Measurements from ENCODE around the gene VKORC1.

VKORC1 gene

GRCh38 chr16:31135535-31136286 is 41.1 kb upstream of the VKORC1 start, which contains the start of gene PRSS8:
Gene PRSS8, minus strand, starts transcription at chr16:31135727. Its CDS starts 229 bp downstream, at chr16:31135498.
- no peak for DNase-seq (ENCODE audit: insufficient read length)
- FAIRE-seq = no peak
- TF ChIP-seq TAF1 (IDR thresholded peaks at IDR 0.05; ENCODE audit: borderline replicate concordance, low read depth, low read length) (no peak), POLR2AphosphoS5 (IDR thresholded peaks at IDR 0.05; ENCODE audit: low read depth, low read length) (no peak), POLR2A (IDR thresholded peaks at IDR 0.05; ENCODE audit: low read depth, low read length) (no peak)

GRCh38 chr16:31134625-31135534 is 40.3 kb upstream of the VKORC1 start:
- DNase-seq (ENCODE audit: insufficient read length) (no peak), FAIRE-seq (no peak)
- TF ChIP-seq POLR2A (IDR thresholded peaks at IDR 0.05; ENCODE audit: low read depth, low read length) (no peak), POLR2AphosphoS5 (IDR thresholded peaks at IDR 0.05; ENCODE audit: low read depth, low read length) (no peak), TAF1 (IDR thresholded peaks at IDR 0.05; ENCODE audit: borderline replicate concordance, low read depth, low read length) (no peak)

DNA sequence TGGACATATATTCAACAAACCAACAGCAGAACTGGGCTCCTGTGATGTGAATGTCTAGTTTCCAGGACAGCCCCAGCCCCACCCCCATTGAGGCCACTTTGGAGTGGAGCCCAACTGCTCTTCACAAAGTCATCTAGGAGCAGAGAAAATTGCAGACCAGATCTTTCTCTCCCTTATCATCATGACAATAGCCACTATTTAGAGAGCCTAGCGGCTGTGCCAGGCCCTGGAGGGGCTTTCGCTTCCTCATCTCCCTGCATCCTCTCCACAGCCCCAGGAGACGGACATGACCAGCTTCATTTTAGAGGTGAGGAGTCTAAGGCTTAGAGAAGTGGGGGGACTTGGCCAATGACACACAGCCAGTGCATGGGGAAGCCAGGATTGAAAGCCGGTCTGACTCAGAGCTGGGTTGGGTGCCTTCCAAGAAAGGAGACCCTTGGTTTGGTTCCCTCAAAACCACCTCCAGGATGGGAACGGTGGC is 39.5 kb upstream of the VKORC1 start:
- TF ChIP-seq TAF1 (IDR thresholded peaks at IDR 0.05; ENCODE audit: borderline replicate concordance, low read depth, low read length) (no peak), POLR2AphosphoS5 (IDR thresholded peaks at IDR 0.05; ENCODE audit: low read depth, low read length) (no peak), POLR2A (IDR thresholded peaks at IDR 0.05; ENCODE audit: low read depth, low read length) (no peak)
- no peak for FAIRE-seq
- DNase-seq (ENCODE audit: insufficient read length) = no peak

DNA sequence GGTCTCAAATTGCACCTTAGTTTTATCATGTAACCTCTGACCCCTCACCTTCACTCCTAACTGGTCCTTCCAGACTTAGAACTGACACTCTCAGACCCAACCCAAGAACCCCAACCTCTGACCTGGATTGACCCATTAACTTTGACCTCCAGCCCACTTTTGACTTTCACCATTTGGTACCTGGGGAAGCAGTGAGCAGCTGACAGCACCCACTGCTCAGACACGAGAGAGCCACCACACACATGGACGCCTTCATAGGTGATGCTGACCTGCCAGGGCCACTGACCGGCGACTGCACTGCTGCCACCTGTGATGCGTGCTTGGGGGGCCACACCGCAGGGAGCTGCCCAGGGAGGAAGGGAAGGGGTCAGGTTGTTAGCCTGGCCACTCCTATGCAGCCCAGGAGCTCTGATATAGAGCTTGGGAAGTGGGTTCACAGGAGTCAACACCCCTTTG is 38.5 kb upstream of the VKORC1 start:
- FAIRE-seq = no peak
- DNase-seq (ENCODE audit: insufficient read length) = no peak
- TF ChIP-seq TAF1 (IDR thresholded peaks at IDR 0.05; ENCODE audit: borderline replicate concordance, low read depth, low read length) = no peak
- no peak for TF ChIP-seq POLR2A (IDR thresholded peaks at IDR 0.05; ENCODE audit: low read depth, low read length)
- TF ChIP-seq POLR2AphosphoS5 (IDR thresholded peaks at IDR 0.05; ENCODE audit: low read depth, low read length) = no peak

- TF ChIP-seq POLR2AphosphoS5 (IDR thresholded peaks at IDR 0.05; ENCODE audit: low read depth, low read length) = no peak
- TF ChIP-seq POLR2A (IDR thresholded peaks at IDR 0.05; ENCODE audit: low read depth, low read length) = no peak
- no peak for TF ChIP-seq TAF1 (IDR thresholded peaks at IDR 0.05; ENCODE audit: borderline replicate concordance, low read depth, low read length)
- FAIRE-seq = no peak
Observed at GRCh38 chr16:31132303-31132979, 37.8 kb upstream of the VKORC1 start.

DNA sequence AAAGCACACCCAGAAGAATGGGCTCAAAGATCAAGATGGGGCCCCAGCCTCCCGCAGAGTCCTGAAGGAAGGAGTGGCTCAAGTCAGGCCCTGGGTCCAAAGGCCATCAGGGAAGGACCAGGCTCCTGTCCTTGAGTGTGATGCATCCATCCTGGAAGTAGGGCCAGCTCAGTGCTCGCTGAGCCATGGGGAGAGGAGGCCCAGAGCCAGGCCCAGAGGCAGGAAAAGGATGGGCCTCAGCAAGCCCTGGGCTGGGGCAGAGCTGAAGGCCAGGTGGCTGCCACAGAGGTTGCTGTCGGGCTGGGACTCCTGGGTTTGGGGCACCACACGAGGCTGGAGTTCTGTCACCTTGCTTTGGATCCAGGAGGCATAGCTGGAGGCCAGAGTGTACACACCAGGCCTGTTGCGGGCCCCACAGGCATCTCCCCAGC is 37.3 kb upstream of the VKORC1 start:
- DNase-seq (ENCODE audit: insufficient read length) = no peak
- no peak for FAIRE-seq
- TF ChIP-seq TAF1 (IDR thresholded peaks at IDR 0.05; ENCODE audit: borderline replicate concordance, low read depth, low read length) = no peak
- TF ChIP-seq POLR2A (IDR thresholded peaks at IDR 0.05; ENCODE audit: low read depth, low read length) = no peak
- TF ChIP-seq POLR2AphosphoS5 (IDR thresholded peaks at IDR 0.05; ENCODE audit: low read depth, low read length) = no peak

More at GRCh38 chr16:31132303-31132979, 37.8 kb upstream of the VKORC1 start:
- no peak for DNase-seq (ENCODE audit: insufficient read length)

GRCh38 chr16:31131416-31131815 is 36.8 kb upstream of the VKORC1 start:
- TF ChIP-seq TAF1 (IDR thresholded peaks at IDR 0.05; ENCODE audit: borderline replicate concordance, low read depth, low read length) = no peak
- DNase-seq (ENCODE audit: insufficient read length) (no peak), FAIRE-seq (no peak)

- DNase-seq (ENCODE audit: insufficient read length) (no peak), FAIRE-seq (no peak)
- TF ChIP-seq POLR2AphosphoS5 (IDR thresholded peaks at IDR 0.05; ENCODE audit: low read depth, low read length) = no peak
- TF ChIP-seq POLR2A (IDR thresholded peaks at IDR 0.05; ENCODE audit: low read depth, low read length) = no peak
- no peak for TF ChIP-seq TAF1 (IDR thresholded peaks at IDR 0.05; ENCODE audit: borderline replicate concordance, low read depth, low read length)
Observed at GRCh38 chr16:31130899-31131298, 36.3 kb upstream of the VKORC1 start.

- DNase-seq (ENCODE audit: insufficient read length) = no peak
- no peak for FAIRE-seq
- TF ChIP-seq POLR2A (IDR thresholded peaks at IDR 0.05; ENCODE audit: low read depth, low read length) = no peak
- TF ChIP-seq POLR2AphosphoS5 (IDR thresholded peaks at IDR 0.05; ENCODE audit: low read depth, low read length) = no peak
- no peak for TF ChIP-seq TAF1 (IDR thresholded peaks at IDR 0.05; ENCODE audit: borderline replicate concordance, low read depth, low read length)
Observed at GRCh38 chr16:31130336-31130891, 35.8 kb upstream of the VKORC1 start.

- DNase-seq (ENCODE audit: insufficient read length) (no peak), FAIRE-seq (no peak)
- no peak for TF ChIP-seq POLR2AphosphoS5 (IDR thresholded peaks at IDR 0.05; ENCODE audit: low read depth, low read length)
- no peak for TF ChIP-seq TAF1 (IDR thresholded peaks at IDR 0.05; ENCODE audit: borderline replicate concordance, low read depth, low read length)
- TF ChIP-seq POLR2A (IDR thresholded peaks at IDR 0.05; ENCODE audit: low read depth, low read length) = no peak
Observed at GRCh38 chr16:31129568-31130335, 35.2 kb upstream of the VKORC1 start.

Data from GM12892 (cell line).